ENCODE data around the gene RREB1.

Gene RREB1

DNA sequence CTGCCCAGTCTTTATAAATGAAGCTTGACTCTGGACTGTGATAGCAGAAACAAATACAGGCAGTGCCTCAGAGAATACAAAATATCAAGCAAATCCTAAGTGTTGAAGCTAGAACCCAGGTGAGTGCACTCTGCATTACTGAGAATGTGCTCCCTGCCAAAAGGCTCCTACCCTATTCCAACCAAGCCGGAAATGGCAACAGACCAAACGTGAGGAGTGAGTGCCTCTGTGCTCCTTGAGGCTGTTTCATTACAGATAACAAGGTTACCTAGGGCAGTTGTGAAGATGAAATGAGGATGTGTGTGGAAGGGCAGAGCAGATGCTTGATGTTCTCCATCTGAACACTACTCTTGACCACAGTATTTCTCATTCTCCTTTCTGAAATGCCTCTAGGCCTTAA is 175.9 kb downstream of the RREB1 start:
- no peak for DNase-seq
- Mint-ChIP-seq H3K9me3 (no peaks in the 10 kb centered on the region), H3K27ac (peak overlapping the region; percentile 77), H3K36me3 (ENCODE audit: low read depth) (peaks cover 40% of the 10 kb centered on the region), H3K27me3 (ENCODE audit: low read depth, poor library complexity) (peaks cover 6% of the 10 kb centered on the region), H3K4me3 (no peak overlapping the region), H3K4me1 (peaks cover 13% of the 10 kb centered on the region)
- TF ChIP-seq, protein P1, sequence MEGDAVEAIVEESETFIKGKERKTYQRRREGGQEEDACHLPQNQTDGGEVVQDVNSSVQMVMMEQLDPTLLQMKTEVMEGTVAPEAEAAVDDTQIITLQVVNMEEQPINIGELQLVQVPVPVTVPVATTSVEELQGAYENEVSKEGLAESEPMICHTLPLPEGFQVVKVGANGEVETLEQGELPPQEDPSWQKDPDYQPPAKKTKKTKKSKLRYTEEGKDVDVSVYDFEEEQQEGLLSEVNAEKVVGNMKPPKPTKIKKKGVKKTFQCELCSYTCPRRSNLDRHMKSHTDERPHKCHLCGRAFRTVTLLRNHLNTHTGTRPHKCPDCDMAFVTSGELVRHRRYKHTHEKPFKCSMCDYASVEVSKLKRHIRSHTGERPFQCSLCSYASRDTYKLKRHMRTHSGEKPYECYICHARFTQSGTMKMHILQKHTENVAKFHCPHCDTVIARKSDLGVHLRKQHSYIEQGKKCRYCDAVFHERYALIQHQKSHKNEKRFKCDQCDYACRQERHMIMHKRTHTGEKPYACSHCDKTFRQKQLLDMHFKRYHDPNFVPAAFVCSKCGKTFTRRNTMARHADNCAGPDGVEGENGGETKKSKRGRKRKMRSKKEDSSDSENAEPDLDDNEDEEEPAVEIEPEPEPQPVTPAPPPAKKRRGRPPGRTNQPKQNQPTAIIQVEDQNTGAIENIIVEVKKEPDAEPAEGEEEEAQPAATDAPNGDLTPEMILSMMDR (IDR thresholded peaks at IDR 0.05): no peak

- no peaks in the 10 kb centered on the region for H3K27me3 Mint-ChIP-seq (ENCODE audit: low read depth, poor library complexity)
- TF ChIP-seq, protein P1 (IDR thresholded peaks at IDR 0.05): no peak
- peak overlapping the region; percentile 93 for H3K27ac Mint-ChIP-seq
- no peak overlapping the region for H3K4me3 Mint-ChIP-seq
- peaks cover 57% of the 10 kb centered on the region for H3K36me3 Mint-ChIP-seq (ENCODE audit: low read depth)
- H3K4me1 Mint-ChIP-seq: peaks cover 13% of the 10 kb centered on the region
- H3K9me3 Mint-ChIP-seq: no peaks in the 10 kb centered on the region
- DNase-seq: no peak
Observed at GRCh38 chr6:7285416-7285815, 177.7 kb downstream of the RREB1 start.

- Mint-ChIP-seq H3K9me3 (no peaks in the 10 kb centered on the region), H3K36me3 (ENCODE audit: low read depth) (peaks cover 69% of the 10 kb centered on the region), H3K4me3 (no peak overlapping the region), H3K4me1 (peaks cover 11% of the 10 kb centered on the region), H3K27ac (peak overlapping the region; percentile 50), H3K27me3 (ENCODE audit: low read depth, poor library complexity) (no peaks in the 10 kb centered on the region)
- TF ChIP-seq, protein P1 (IDR thresholded peaks at IDR 0.05): no peak
- no peak for DNase-seq
Observed at GRCh38 chr6:7290079-7290478, 182.3 kb downstream of the RREB1 start.

DNA sequence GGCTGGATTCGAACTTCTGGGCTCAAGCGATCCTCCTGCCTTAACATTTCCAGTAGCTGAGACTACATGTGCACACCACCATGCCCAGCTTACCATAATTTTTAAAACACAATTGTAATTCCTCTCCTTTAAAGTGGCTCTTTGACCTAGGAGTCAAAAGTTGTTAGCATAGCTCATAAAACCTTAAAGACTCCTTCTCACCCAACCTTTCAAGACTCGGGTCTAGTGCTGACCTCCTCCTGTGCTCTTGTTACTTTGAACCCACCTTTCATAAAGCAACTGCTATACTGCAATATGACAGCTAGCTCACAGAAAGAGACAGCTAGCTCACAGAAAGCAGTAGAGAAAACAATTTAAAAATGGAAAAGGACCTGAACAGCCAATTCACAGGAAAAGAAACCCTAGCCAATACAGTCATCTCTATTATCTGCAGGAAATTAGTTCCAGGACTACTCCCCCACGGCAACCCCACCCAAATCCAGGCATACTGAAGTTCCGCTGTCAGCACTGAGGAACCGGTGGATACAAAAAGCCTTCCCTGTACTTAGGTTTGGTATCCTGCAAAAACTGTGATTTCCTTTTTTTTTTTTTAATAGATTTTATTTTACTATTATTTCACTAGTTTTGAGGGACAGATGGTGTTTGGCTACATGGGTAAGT is 185.0 kb downstream of the RREB1 start:
- H3K4me1 Mint-ChIP-seq: peaks cover 11% of the 10 kb centered on the region
- no peak overlapping the region for H3K4me3 Mint-ChIP-seq
- H3K9me3 Mint-ChIP-seq: no peaks in the 10 kb centered on the region
- TF ChIP-seq, protein P1 (IDR thresholded peaks at IDR 0.05): no peak
- DNase-seq: no peak
- H3K36me3 Mint-ChIP-seq (ENCODE audit: low read depth): peaks cover 64% of the 10 kb centered on the region
- H3K27me3 Mint-ChIP-seq (ENCODE audit: low read depth, poor library complexity): peaks cover 4% of the 10 kb centered on the region
- peak overlapping the region; percentile 58 for H3K27ac Mint-ChIP-seq

- no peak overlapping the region for H3K4me3 Mint-ChIP-seq
- peaks cover 4% of the 10 kb centered on the region for H3K27me3 Mint-ChIP-seq (ENCODE audit: low read depth, poor library complexity)
- H3K36me3 Mint-ChIP-seq (ENCODE audit: low read depth): peaks cover 66% of the 10 kb centered on the region
- H3K9me3 Mint-ChIP-seq: no peaks in the 10 kb centered on the region
- no peak overlapping the region for H3K27ac Mint-ChIP-seq
- DNase-seq: no peak
- TF ChIP-seq, protein P1 (IDR thresholded peaks at IDR 0.05): no peak
- H3K4me1 Mint-ChIP-seq: peaks cover 11% of the 10 kb centered on the region
Observed at GRCh38 chr6:7295916-7296315, 188.2 kb downstream of the RREB1 start.

DNA sequence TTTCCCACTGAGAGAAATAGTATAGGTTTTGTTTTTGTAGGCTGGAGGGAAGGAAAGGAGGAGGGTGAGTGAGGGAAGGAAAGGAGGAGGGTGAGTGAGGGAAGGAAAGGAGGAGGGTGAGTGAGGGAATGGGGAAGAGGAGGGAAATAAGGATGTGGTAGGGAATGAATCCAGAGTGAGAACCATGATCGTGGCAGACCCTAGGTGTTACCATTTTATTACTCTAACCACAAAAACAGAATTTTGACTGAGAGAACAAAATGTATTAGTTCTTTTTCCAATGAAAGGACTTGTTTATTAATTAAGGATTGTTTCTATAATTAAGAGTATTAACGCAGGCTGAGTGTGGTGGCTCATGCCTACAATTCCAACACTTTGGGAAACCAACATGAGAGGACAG is 188.8 kb downstream of the RREB1 start:
- Mint-ChIP-seq H3K4me1 (peaks cover 11% of the 10 kb centered on the region), H3K9me3 (no peaks in the 10 kb centered on the region), H3K27ac (no peak overlapping the region), H3K27me3 (ENCODE audit: low read depth, poor library complexity) (peaks cover 4% of the 10 kb centered on the region), H3K4me3 (no peak overlapping the region), H3K36me3 (ENCODE audit: low read depth) (peaks cover 73% of the 10 kb centered on the region)
- DNase-seq: no peak
- TF ChIP-seq, protein P1 (IDR thresholded peaks at IDR 0.05): no peak

Measured in nephron progenitor cell (in vitro differentiated cells).